ENCODE results near the gene SMARCD1.
A peak's percentile ranks its signal among the peaks of the same experiment; 100 is the strongest.

SMARCD1 gene

GRCh38 chr12:50104417-50105366, 19.6 kb downstream of the SMARCD1 start:
- no peak for DNase-seq (ENCODE audit: low spot score)

- DNase-seq (ENCODE audit: low spot score), result no peak
Measured at GRCh38 chr12:50105913-50106450, 20.8 kb downstream of the SMARCD1 start.

- DNase-seq (ENCODE audit: low spot score), result no peak
Measured at GRCh38 chr12:50106907-50107306, 21.8 kb downstream of the SMARCD1 start.

- no peak for DNase-seq (ENCODE audit: low spot score)
Measured at GRCh38 chr12:50107416-50108268, 22.5 kb downstream of the SMARCD1 start.

- DNase-seq (ENCODE audit: low spot score), result no peak
Measured at GRCh38 chr12:50109319-50109718, 24.2 kb downstream of the SMARCD1 start.

- no peak for DNase-seq (ENCODE audit: low spot score)
Measured at GRCh38 chr12:50110127-50110761, 25.1 kb downstream of the SMARCD1 start.

GRCh38 chr12:50110762-50111351, 25.7 kb downstream of the SMARCD1 start:
- DNase-seq (ENCODE audit: low spot score), result peak; percentile 75

- no peak for DNase-seq (ENCODE audit: low spot score)
Measured at GRCh38 chr12:50111395-50111692, 26.2 kb downstream of the SMARCD1 start.

- peak; percentile 100 for DNase-seq (ENCODE audit: low spot score)
Measured at GRCh38 chr12:50111693-50112455, 26.7 kb downstream of the SMARCD1 start, which contains the start of gene COX14. Gene COX14, plus strand, starts transcription at chr12:50112236. Its CDS starts 7,808 bp downstream, at chr12:50120044.

GRCh38 chr12:50112456-50113218, 27.5 kb downstream of the SMARCD1 start:
- no peak for DNase-seq (ENCODE audit: low spot score)

- DNase-seq (ENCODE audit: low spot score), result no peak
Measured at GRCh38 chr12:50117057-50117622, 32.0 kb downstream of the SMARCD1 start.

- DNase-seq (ENCODE audit: low spot score), result no peak
Measured at GRCh38 chr12:50119387-50119786, 34.2 kb downstream of the SMARCD1 start.

- no peak for DNase-seq (ENCODE audit: low spot score)
Measured at GRCh38 chr12:50120521-50120920, 35.4 kb downstream of the SMARCD1 start.

- DNase-seq (ENCODE audit: low spot score), result no peak
Measured at GRCh38 chr12:50120953-50121352, 35.8 kb downstream of the SMARCD1 start.

GRCh38 chr12:50121641-50122040, 36.5 kb downstream of the SMARCD1 start:
- DNase-seq (ENCODE audit: low spot score), result no peak

GRCh38 chr12:50123203-50123602, 38.1 kb downstream of the SMARCD1 start:
- no peak for DNase-seq (ENCODE audit: low spot score)

GRCh38 chr12:50127546-50127945, 42.4 kb downstream of the SMARCD1 start:
- DNase-seq (ENCODE audit: low spot score), result no peak

- no peak for DNase-seq (ENCODE audit: low spot score)
Measured at GRCh38 chr12:50129290-50129689, 44.1 kb downstream of the SMARCD1 start.

- no peak for DNase-seq (ENCODE audit: low spot score)
Measured at GRCh38 chr12:50132505-50133135, 47.5 kb downstream of the SMARCD1 start.
